Endothelial cell of umbilical vein (primary cell): Measurements from ENCODE around the gene LMAN2L. TPM values are rescaled to one million over a fixed set of nuclear protein-coding genes. Genes with fewer than 3 reads are reported as not detected.

Source experiments
- BruUV-seq: library from RNA; stranded (reverse); fragments of 400-500 nt; replicated peaks from 2 replicates; lab custom pipeline; 2021; lab: Mats Ljungman, UMichigan
- CTCF ChIA-PET: fragments of 300-600, 350-600 bp; sonication (Branson Sonifier 250); formaldehyde crosslinking; loops from one replicate; lab custom pipeline; 2021; ENCODE audit warnings: antibody characterized with exemption, inconsistent platforms; lab: Charles Lee
- POLR2A ChIA-PET: fragments of 300-600, 350-600 bp; sonication (Branson Sonifier 250); formaldehyde crosslinking; loops from one replicate; lab custom pipeline; 2021; ENCODE audit warnings: antibody characterized with exemption, inconsistent platforms; lab: Charles Lee
- DNase-seq: peaks from one replicate; pipeline ENCODE4 v3.0.0-alpha.2; 2011; ENCODE audit warnings: low read depth, low spot score
- FAIRE-seq: peaks from 2 replicates; lab custom pipeline; 2011; peaks lifted over from hg19 to GRCh38; lab: Jason Lieb, UNC
- H2AFZ ChIP-seq: 2 replicates; pipeline ENCODE4 v1.6.0; 2012; ENCODE audit warnings: low read depth, low read length, control low read depth, inconsistent platforms
- H3K27ac ChIP-seq: 2 replicates; pipeline ENCODE4 v1.5.1; 2011; ENCODE audit warnings: low read depth, mild to moderate bottlenecking, control low read depth, low read length, moderate library complexity; ENCODE audit not compliant: insufficient read depth
- H3K27me3 ChIP-seq, 2 experiments: 2 replicates each; pipeline versions ENCODE4 v1.6.0 to v1.6.1; 2011; ENCODE audit warnings: low read length in 2 of 2, mixed read lengths in 1 of 2; ENCODE audit not compliant: control insufficient read depth in 2 of 2, insufficient read depth in 2 of 2
- H3K36me3 ChIP-seq, 2 experiments: 2 replicates in 1 of 2; 3 replicates in 1 of 2; pipeline ENCODE4 v1.5.1; 2011; ENCODE audit warnings: low read length in 2 of 2, mild to moderate bottlenecking in 1 of 2, moderate library complexity in 1 of 2; ENCODE audit not compliant: control insufficient read depth in 2 of 2, insufficient read depth in 2 of 2; ENCODE audit errors: extremely low read depth in 1 of 2
- H3K4me1 ChIP-seq: 3 replicates; pipeline ENCODE4 v1.5.1; 2011; ENCODE audit warnings: mild to moderate bottlenecking, low read length; ENCODE audit not compliant: control insufficient read depth, insufficient read depth; ENCODE audit errors: extremely low read depth
- H3K4me2 ChIP-seq: 2 replicates; pipeline ENCODE4 v1.6.1; 2011; ENCODE audit warnings: low read length, control low read depth, mixed read lengths; ENCODE audit not compliant: insufficient read depth
- H3K4me3 ChIP-seq, 3 experiments: fragments of 200-600 bp in 1 of 3; sonication (generic), shearing (Covaris generic) in 1 of 3; replicated peaks in 1 of 3; 2 replicates each; pipeline ENCODE4 v1.5.1; 2011 to 2016; ENCODE audit warnings: control low read depth in 3 of 3, low read length in 3 of 3, mild to moderate bottlenecking in 2 of 3, inconsistent platforms in 1 of 3, low read depth in 1 of 3, moderate library complexity in 1 of 3; ENCODE audit not compliant: insufficient read depth in 1 of 3
- H3K79me2 ChIP-seq: 2 replicates; pipeline ENCODE4 v1.6.0; 2012; ENCODE audit warnings: low read length, inconsistent platforms; ENCODE audit not compliant: control insufficient read depth, insufficient read depth
- H3K9ac ChIP-seq: replicated peaks from 2 replicates; pipeline ENCODE3; 2011; ENCODE audit warnings: low read length, control low read depth; ENCODE audit not compliant: insufficient read depth; ENCODE audit errors: extremely low read depth
- H3K9me1 ChIP-seq: replicated peaks from 3 replicates; pipeline ENCODE4 v1.6.0; 2011; ENCODE audit warnings: mild to moderate bottlenecking, low read length; ENCODE audit not compliant: control insufficient read depth, insufficient read depth; ENCODE audit errors: extremely low read depth
- H3K9me3 ChIP-seq: replicated peaks from 2 replicates; pipeline ENCODE4 v1.5.1; 2012; ENCODE audit warnings: low read length, inconsistent platforms; ENCODE audit not compliant: control insufficient read depth, insufficient read depth
- H4K20me1 ChIP-seq: replicated peaks from 2 replicates; pipeline ENCODE3; 2011; ENCODE audit warnings: mild to moderate bottlenecking, low read length; ENCODE audit not compliant: control insufficient read depth, insufficient read depth; ENCODE audit errors: extremely low read depth
- EZH2 ChIP-seq: IDR thresholded peaks from 2 replicates; pipeline ENCODE4 v1.6.1; 2012; ENCODE audit warnings: borderline replicate concordance, low read depth, mild to moderate bottlenecking, moderate library complexity, low read length, inconsistent platforms; ENCODE audit not compliant: severe bottlenecking
- GATA2 ChIP-seq: IDR thresholded peaks from 2 replicates; pipeline ENCODE4 v1.7.0; 2011; ENCODE audit warnings: low read depth, mild to moderate bottlenecking, moderate library complexity, mixed read lengths, low read length; ENCODE audit not compliant: insufficient read length, insufficient read depth
- MAX ChIP-seq: IDR thresholded peaks from 2 replicates; pipeline ENCODE4 v1.6.1; 2011; ENCODE audit not compliant: insufficient read depth, insufficient read length
- POLR2AphosphoS5 ChIP-seq: IDR thresholded peaks from 2 replicates; pipeline ENCODE4 v1.6.1; 2012; ENCODE audit warnings: low read depth, mild to moderate bottlenecking, control low read depth, low read length, moderate library complexity; ENCODE audit not compliant: insufficient read depth
- dilution Hi-C: fragments of 300-500 bp; cut with MboI; formaldehyde crosslinking; loops from one replicate; pipeline ENCODE4 v1.15.0; 2019; ENCODE audit warnings: low sequenced_read_pairs; ENCODE audit not compliant: extremely low pct_ligation_motif_present
- intact Hi-C: fragments of 100-400 bp; cut with micrococcal nuclease; formaldehyde crosslinking; loops from one replicate; pipeline ENCODE4 v1.10.0; 2022
- polyA plus RNA-seq, 4 experiments: library from polyadenylated mRNA; depleted of rRNA in 3 of 4; stranded (reverse) in 3 of 4; unstranded in 1 of 4; fragments of >200 nt; gene quantifications; 2 replicates each; pipeline versions ENCODE4 v1.2.1 to v1.2.3, GENCODE V29; 2011 to 2012; ENCODE audit warnings: missing spikeins in 1 of 4
- total RNA-seq: library from RNA; stranded (reverse); gene quantifications from 2 replicates; pipeline ENCODE4 v1.2.3, GENCODE V29; 2021

LMAN2L gene
- total and polyA plus RNA-seq, 2 donors (not counting 3 experiments of a cell fraction or from before 2014, with no cell fraction given): 15.4 to 20.5 TPM

- H3K9me1 ChIP-seq: no peaks in the 10 kb centered on the region
- no peaks in the 10 kb centered on the region for H3K9me3 ChIP-seq
- CTCF ChIA-PET: no interaction called here
- H4K20me1 ChIP-seq: no peaks in the 10 kb centered on the region
- no peaks in the 10 kb centered on the region for H3K27me3 ChIP-seq
- dilution Hi-C loops: no loop called here
- POLR2A ChIA-PET: no interaction called here
- BruUV-seq: no TSS peak
- no peaks in the 10 kb centered on the region for H3K36me3 ChIP-seq
- TF ChIP-seq GATA2 (no peak), MAX (no peak), EZH2 (no peak), POLR2AphosphoS5 (no peak)
- no peak overlapping the region for H3K4me3 ChIP-seq
- intact Hi-C loops: no loop called here
- DNase-seq (no peak), FAIRE-seq (no peak)
- H3K4me1 ChIP-seq: peaks cover 7% of the 10 kb centered on the region
- no peak overlapping the region for H2AFZ ChIP-seq
- no peak overlapping the region for H3K9ac ChIP-seq
- H3K4me2 ChIP-seq: no peak overlapping the region
- H3K27ac ChIP-seq: no peak overlapping the region
- no peaks in the 10 kb centered on the region for H3K79me2 ChIP-seq
Observed at GRCh38 chr2:96661324-96661723, 78.5 kb downstream of the LMAN2L start.

GRCh38 chr2:96656540-96656939 is 83.3 kb downstream of the LMAN2L start:
- no peaks in the 10 kb centered on the region for H3K4me1 ChIP-seq
- H3K36me3 ChIP-seq: no peaks in the 10 kb centered on the region
- H3K79me2 ChIP-seq: no peaks in the 10 kb centered on the region
- POLR2A ChIA-PET: no interaction called here
- BruUV-seq: no TSS peak
- dilution Hi-C loops (no loop called here), intact Hi-C loops (no loop called here)
- no peaks in the 10 kb centered on the region for H3K9me3 ChIP-seq
- TF ChIP-seq POLR2AphosphoS5: no peak
- no peak overlapping the region for H3K4me2 ChIP-seq
- no peaks in the 10 kb centered on the region for H3K9me1 ChIP-seq
- no peak overlapping the region for H2AFZ ChIP-seq
- no peaks in the 10 kb centered on the region for H4K20me1 ChIP-seq
- H3K4me3 ChIP-seq: no peak overlapping the region
- CTCF ChIA-PET: no interaction called here
- FAIRE-seq: no peak
- no peak overlapping the region for H3K27ac ChIP-seq
- peaks cover 4 to 10% of the 10 kb centered on the region in 2 experiments for H3K27me3 ChIP-seq
- no peak for DNase-seq
- no peak overlapping the region for H3K9ac ChIP-seq

Other genes with a start within 250 kb of the LMAN2L start
- not detected in 2 replicates for gene NEURL3, start 234.7 kb downstream of the LMAN2L start, total RNA-seq
- 0.08 TPM in 1 of 2 replicates, not detected in the other for gene NEURL3, start 234.7 kb downstream of the LMAN2L start, polyA plus RNA-seq
- gene ARID5A, start 203.3 kb downstream of the LMAN2L start, total RNA-seq: 24.7 and 29.0 TPM in 2 replicates
- 18.0 and 24.0 TPM in 2 replicates for gene ARID5A, start 203.3 kb downstream of the LMAN2L start, polyA plus RNA-seq
- gene KANSL3, start 101.8 kb downstream of the LMAN2L start, total RNA-seq: 36.9 and 37.4 TPM in 2 replicates
- gene KANSL3, start 101.8 kb downstream of the LMAN2L start, polyA plus RNA-seq: 27.5 and 27.7 TPM in 2 replicates
- gene FER1L5, start 97.3 kb downstream of the LMAN2L start, total RNA-seq: not detected in 2 replicates
- gene FER1L5, start 97.3 kb downstream of the LMAN2L start, polyA plus RNA-seq: not detected in 2 replicates
- gene CNNM4, start 20.8 kb upstream of the LMAN2L start, total RNA-seq: 5.3 TPM in 2 replicates
- gene CNNM4, start 20.8 kb upstream of the LMAN2L start, polyA plus RNA-seq: 4.7 and 5.3 TPM in 2 replicates
- gene CNNM3, start 76.2 kb upstream of the LMAN2L start, total RNA-seq: 13.0 and 13.5 TPM in 2 replicates
- 14.9 and 16.4 TPM in 2 replicates for gene CNNM3, start 76.2 kb upstream of the LMAN2L start, polyA plus RNA-seq
- gene ANKRD23, start 104.0 kb upstream of the LMAN2L start, total RNA-seq: 2.4 and 3.6 TPM in 2 replicates
- gene ANKRD23, start 104.0 kb upstream of the LMAN2L start, polyA plus RNA-seq: 1.5 and 1.7 TPM in 2 replicates
- gene ANKRD39, start 118.0 kb upstream of the LMAN2L start, total RNA-seq: 12.0 and 14.7 TPM in 2 replicates
- 17.9 and 20.4 TPM in 2 replicates for gene ANKRD39, start 118.0 kb upstream of the LMAN2L start, polyA plus RNA-seq
- gene SEMA4C, start 130.0 kb upstream of the LMAN2L start, total RNA-seq: 13.1 and 17.3 TPM in 2 replicates
- 16.4 and 18.0 TPM in 2 replicates for gene SEMA4C, start 130.0 kb upstream of the LMAN2L start, polyA plus RNA-seq
- not detected in 2 replicates for gene FAM178B, start 246.5 kb upstream of the LMAN2L start, total RNA-seq
- gene FAM178B, start 246.5 kb upstream of the LMAN2L start, polyA plus RNA-seq: not detected in 2 replicates